ENCODE measurements around the gene GRAMD1C. TPM values are rescaled to one million over a fixed set of nuclear protein-coding genes. Genes with fewer than 3 reads are reported as not detected.
"Not testable (repeated sequence)": the region's sequence is repeated elsewhere in the genome, so short reads cannot be mapped to it uniquely, and the experiment has no call there.

GRAMD1C gene
- total RNA-seq, 4 donors from 2014 or later: 20.6 to 48.0 (median 30.0) TPM

DNA sequence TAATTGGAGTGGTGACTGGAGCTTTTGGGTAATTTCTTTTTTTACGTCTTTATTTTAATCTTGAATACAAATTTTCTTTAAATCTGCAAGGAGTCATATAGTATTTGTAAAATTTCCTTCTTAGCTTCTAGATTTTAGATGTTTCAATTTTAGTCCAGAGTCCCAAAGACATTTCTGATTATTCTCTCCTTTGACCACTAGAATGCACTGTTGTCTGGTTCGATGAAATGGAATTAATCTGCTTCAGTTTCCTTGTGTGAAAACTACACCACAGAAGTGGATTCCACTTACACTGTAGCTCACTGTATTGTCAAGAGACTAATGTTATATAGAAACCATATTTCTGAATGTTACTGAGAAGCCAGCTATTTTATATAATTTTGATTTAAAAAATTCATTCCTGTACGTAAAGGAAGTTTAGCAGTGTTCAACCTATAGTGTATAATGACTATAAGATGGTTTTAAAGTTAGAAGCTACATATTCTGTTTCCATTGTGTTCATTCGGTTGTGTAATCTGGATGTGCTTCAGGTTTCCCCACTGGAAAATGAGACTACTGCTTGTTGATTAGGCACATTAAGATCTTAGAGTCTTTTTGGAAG lies 6.1 kb downstream of the GRAMD1C start:
- no peak overlapping the region for H3K27ac ChIP-seq
- no peak for DNase-seq

GRCh38 chr3:113847247-113847646 lies 8.7 kb downstream of the GRAMD1C start:
- no peaks in the 10 kb centered on the region for H3K36me3 ChIP-seq
- H3K27me3 ChIP-seq: no peaks in the 10 kb centered on the region
- peak overlapping the region in 3 of 4 donors; percentile 10 to 78 (median 68) for H3K27ac ChIP-seq
- H3K4me1 ChIP-seq: no peaks in the 10 kb centered on the region
- TF ChIP-seq POLR2A (IDR thresholded peaks at IDR 0.05) (no peak), CTCF (IDR thresholded peaks at IDR 0.05) (no peak)
- no peaks in the 10 kb centered on the region for H3K9me3 ChIP-seq
- H3K4me3 ChIP-seq: no peak overlapping the region
- no peak for DNase-seq

More for the DNA sequence above, 6.1 kb downstream of the GRAMD1C start:
- H3K9me3 ChIP-seq: no peaks in the 10 kb centered on the region
- no peaks in the 10 kb centered on the region for H3K27me3 ChIP-seq
- H3K4me1 ChIP-seq: no peaks in the 10 kb centered on the region
- H3K36me3 ChIP-seq: no peaks in the 10 kb centered on the region
- TF ChIP-seq POLR2A (IDR thresholded peaks at IDR 0.05) (no peak), CTCF (IDR thresholded peaks at IDR 0.05) (peak in 5 of 6 experiments; percentile 8 to 85 (median 76))
- H3K4me3 ChIP-seq: no peak overlapping the region

DNA sequence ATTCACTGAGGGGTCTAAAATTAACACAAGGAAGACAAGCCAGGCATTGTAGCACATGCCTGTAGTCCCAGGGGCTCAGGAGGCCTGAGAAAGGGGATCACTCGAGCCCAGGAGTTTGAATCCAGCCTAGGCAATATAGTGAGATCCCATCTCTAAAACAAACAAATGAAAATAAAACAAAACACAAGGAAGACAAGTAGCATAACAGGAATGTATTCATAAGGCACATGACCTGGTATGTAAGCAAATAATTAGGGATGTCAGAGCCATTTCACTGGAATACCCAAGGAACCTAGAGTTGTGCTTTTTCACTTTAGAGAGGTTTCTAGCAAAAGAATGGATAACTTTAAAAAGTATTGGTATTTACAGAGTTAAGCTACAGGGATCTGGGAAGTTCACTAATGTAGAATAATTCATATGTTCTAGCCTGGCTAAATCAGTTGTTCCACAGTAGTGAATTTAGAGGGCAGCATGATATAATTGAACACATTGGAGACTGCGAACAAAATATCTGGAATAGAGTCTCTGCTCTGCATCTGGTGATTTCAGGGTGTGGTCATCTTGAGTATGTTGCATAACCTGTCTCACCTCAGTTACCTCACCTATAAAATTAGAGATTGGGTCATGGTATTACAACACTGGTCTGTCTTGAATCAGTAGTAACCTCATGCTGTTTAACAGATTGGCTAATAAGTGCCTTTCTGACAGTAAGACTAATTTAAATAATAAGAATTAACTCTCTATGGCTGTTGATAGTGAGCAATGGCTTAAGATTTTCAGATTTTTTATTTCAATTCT lies 9.3 kb downstream of the GRAMD1C start:
- no peak for DNase-seq
- peak overlapping the region in 3 of 4 donors; percentile 10 to 78 (median 68) for H3K27ac ChIP-seq
- TF ChIP-seq POLR2A (IDR thresholded peaks at IDR 0.05) (no peak), CTCF (IDR thresholded peaks at IDR 0.05) (no peak)
- no peak overlapping the region for H3K4me3 ChIP-seq
- H3K36me3 ChIP-seq: no peaks in the 10 kb centered on the region
- H3K9me3 ChIP-seq: no peaks in the 10 kb centered on the region
- no peaks in the 10 kb centered on the region for H3K27me3 ChIP-seq
- H3K4me1 ChIP-seq: no peaks in the 10 kb centered on the region

DNA sequence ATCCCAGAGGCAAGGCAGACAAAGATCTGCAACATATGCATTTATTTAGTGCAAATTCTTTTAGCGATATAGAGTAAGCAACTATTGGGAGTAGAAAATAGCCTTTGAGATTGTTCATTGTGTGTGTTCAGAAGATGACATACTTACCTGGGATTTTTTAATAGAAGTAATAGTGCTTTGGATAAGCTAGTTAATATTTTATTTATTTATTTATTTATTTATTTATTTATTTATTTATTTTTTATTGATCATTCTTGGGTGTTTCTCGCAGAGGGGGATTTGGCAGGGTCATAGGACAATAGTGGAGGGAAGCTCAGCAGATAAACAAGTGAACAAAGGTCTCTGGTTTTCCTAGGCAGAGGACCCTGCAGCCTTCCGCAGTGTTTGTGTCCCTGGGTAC lies 10.5 kb downstream of the GRAMD1C start:
- H3K4me3 ChIP-seq, H3K27ac ChIP-seq, H3K27me3 ChIP-seq, DNase-seq, H3K4me1 ChIP-seq, H3K9me3 ChIP-seq, H3K36me3 ChIP-seq: not testable (repeated sequence)

DNA sequence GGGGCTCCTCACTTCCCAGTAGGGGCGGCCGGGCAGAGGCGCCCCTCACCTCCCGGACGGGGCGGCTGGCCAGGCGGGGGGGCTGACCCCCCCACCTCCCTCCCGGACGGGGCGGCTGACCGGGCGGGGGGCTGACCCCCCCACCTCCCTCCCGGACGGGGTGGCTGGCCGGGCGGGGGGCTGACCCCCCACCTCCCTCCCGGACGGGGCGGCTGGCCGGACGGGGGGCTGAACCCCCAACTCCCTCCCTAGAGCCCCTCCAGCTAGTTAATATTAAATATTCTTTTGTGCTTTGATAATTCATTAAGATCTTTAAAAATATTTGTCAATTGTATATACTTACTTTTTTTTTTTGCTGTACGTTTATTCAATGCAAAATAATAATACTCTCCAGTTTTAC lies 11.3 kb downstream of the GRAMD1C start:
- H3K4me1 ChIP-seq, H3K36me3 ChIP-seq, H3K4me3 ChIP-seq, H3K27ac ChIP-seq, H3K9me3 ChIP-seq, DNase-seq, H3K27me3 ChIP-seq: not testable (repeated sequence)

DNA sequence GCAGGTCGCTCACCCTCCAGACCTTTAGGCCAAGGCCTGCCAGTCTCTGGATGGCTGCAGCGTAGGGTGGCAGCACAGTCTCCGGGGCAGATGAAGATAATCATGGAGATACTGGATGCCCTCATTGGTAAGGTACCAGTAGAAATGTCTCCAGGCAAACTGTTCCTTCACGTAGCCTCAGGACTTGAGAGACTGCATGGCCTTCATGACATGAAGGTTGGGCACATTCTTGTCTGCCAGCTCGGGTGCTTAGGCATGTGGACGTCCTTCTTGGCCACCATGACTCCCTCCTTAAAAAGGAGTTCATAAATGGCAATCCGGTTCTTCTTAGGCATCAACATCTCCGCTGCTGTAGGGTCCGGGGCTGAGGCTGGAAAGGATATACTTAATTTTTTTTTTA lies 11.8 kb downstream of the GRAMD1C start:
- H3K9me3 ChIP-seq, H3K27me3 ChIP-seq, H3K4me3 ChIP-seq, H3K4me1 ChIP-seq, DNase-seq, H3K27ac ChIP-seq, H3K36me3 ChIP-seq: not testable (repeated sequence)

DNA sequence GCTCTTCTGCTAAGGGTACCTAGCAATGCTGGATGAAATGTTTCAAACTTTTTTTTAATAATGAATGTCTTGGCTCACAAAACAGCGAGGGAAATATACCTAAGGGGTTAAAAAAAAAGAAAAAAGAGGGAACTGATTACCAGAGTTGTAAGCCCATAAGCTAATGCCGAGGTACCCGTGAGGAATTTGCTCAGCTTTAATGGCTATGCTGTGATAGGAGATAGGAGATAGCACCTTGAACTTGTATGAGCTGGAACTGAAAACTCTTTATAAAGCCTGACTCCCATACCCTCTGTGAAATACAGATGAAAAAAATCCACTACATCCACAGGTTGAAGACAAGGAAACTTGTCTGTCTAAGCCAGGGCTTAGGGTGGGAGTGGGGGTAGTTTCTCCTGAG lies 13.9 kb downstream of the GRAMD1C start:
- Histone ChIP-seq H3K27ac (no peak overlapping the region), H3K27me3 (no peaks in the 10 kb centered on the region), H3K4me1 (no peaks in the 10 kb centered on the region), H3K36me3 (no peaks in the 10 kb centered on the region), H3K4me3 (no peak overlapping the region), H3K9me3 (no peaks in the 10 kb centered on the region)
- DNase-seq: no peak
- no peak for TF ChIP-seq POLR2A (IDR thresholded peaks at IDR 0.05)
